GM23248 (cell line): ENCODE results near the gene FAM193A. TPM values are rescaled to one million over a fixed set of nuclear protein-coding genes. Genes with fewer than 3 reads are reported as not detected.
A peak's percentile ranks its signal among the peaks of the same experiment; 100 is the strongest.

Source experiments
- DNase-seq: peaks from one replicate; pipeline ENCODE4 v3.0.0-alpha.2; 2015
- H2AFZ ChIP-seq: fragments of 200-600 bp; sonication (generic); 2 replicates; pipeline ENCODE4 v1.6.1; 2016; ENCODE audit warnings: antibody characterized with exemption
- H3F3A ChIP-seq: fragments of 200-600 bp; sonication (generic); 2 replicates; pipeline ENCODE4 v1.6.1; 2016; ENCODE audit warnings: mild to moderate bottlenecking, antibody characterized with exemption, mixed run types; ENCODE audit not compliant: insufficient read depth
- H3K27ac ChIP-seq: fragments of 200-600 bp; sonication (generic); 2 replicates; pipeline ENCODE4 v1.5.1; 2016; ENCODE audit warnings: mild to moderate bottlenecking
- H3K27me3 ChIP-seq: fragments of 200-600 bp; sonication (generic); replicated peaks from 2 replicates; pipeline ENCODE4 v1.6.1; 2016; ENCODE audit warnings: mild to moderate bottlenecking; ENCODE audit not compliant: insufficient read depth
- H3K36me3 ChIP-seq: fragments of 200-600 bp; sonication (generic); 2 replicates; pipeline ENCODE4 v1.6.1; 2016; ENCODE audit warnings: low read depth, mild to moderate bottlenecking
- H3K4me1 ChIP-seq: fragments of 200-600 bp; sonication (generic); 2 replicates; pipeline ENCODE4 v1.6.1; 2016; ENCODE audit warnings: mild to moderate bottlenecking; ENCODE audit not compliant: insufficient read depth
- H3K4me2 ChIP-seq: fragments of 200-600 bp; sonication (generic); one replicate; pipeline ENCODE4 v1.6.1; 2016; ENCODE audit warnings: mild to moderate bottlenecking; ENCODE audit not compliant: unreplicated experiment
- H3K4me3 ChIP-seq: fragments of 200-600 bp; sonication (generic); 2 replicates; pipeline ENCODE4 v1.5.1; 2016; ENCODE audit warnings: mild to moderate bottlenecking
- H3K79me2 ChIP-seq: fragments of 200-600 bp; sonication (generic); 2 replicates; pipeline ENCODE4 v1.6.1; 2016; ENCODE audit warnings: mild to moderate bottlenecking; ENCODE audit not compliant: insufficient read depth
- H3K9ac ChIP-seq: fragments of 200-600 bp; sonication (generic); 2 replicates; pipeline ENCODE4 v1.6.1; 2016; ENCODE audit warnings: mild to moderate bottlenecking
- H3K9me2 ChIP-seq: fragments of 200-600 bp; sonication (generic); 2 replicates; pipeline ENCODE4 v1.6.1; 2016; ENCODE audit warnings: mixed run types, mild to moderate bottlenecking, moderate library complexity; ENCODE audit not compliant: insufficient read depth
- H3K9me3 ChIP-seq: fragments of 200-600 bp; sonication (generic); one replicate; pipeline ENCODE4 v1.6.1; 2017; ENCODE audit warnings: low read depth
- H4K20me1 ChIP-seq: fragments of 200-600 bp; sonication (generic); 2 replicates; pipeline ENCODE4 v1.6.0; 2016; ENCODE audit not compliant: insufficient read depth
- EZH2 ChIP-seq: fragments of 200-600 bp; sonication (generic); IDR thresholded peaks from 2 replicates; pipeline ENCODE4 v1.6.1; 2018; ENCODE audit warnings: antibody characterized with exemption, mild to moderate bottlenecking; ENCODE audit not compliant: insufficient read depth, poor library complexity, severe bottlenecking
- EZH2phosphoT487 ChIP-seq: fragments of 200-600 bp; sonication (generic); IDR thresholded peaks from 2 replicates; pipeline ENCODE4 v1.6.1; 2018; ENCODE audit warnings: antibody characterized with exemption, moderate library complexity, mild to moderate bottlenecking, low read depth; ENCODE audit not compliant: insufficient read depth
- WGBS, 2 experiments: methylation state at CpG; one replicate each; pipeline ENCODE4 v1.1.6; 2015 to 2017; ENCODE audit warnings: low lambda C conversion rate in 2 of 2, low coverage in 1 of 2; ENCODE audit errors: missing lambda C conversion rate in 2 of 2; 5-methylcytosine and 5-hydroxymethylcytosine counted together
- in situ Hi-C: fragments of 300-500 bp; cut with MboI; formaldehyde crosslinking; loops from 2 replicates; pipeline ENCODE4 v1.15.0; 2020
- polyA plus RNA-seq: library from polyadenylated mRNA; unstranded; fragments of >200 nt; fragmentation: Nextera tagmentation; extraction: Ambion mirVana; gene quantifications from 2 replicates; pipeline ENCODE4 v1.2.1, GENCODE V29; 2016
- total RNA-seq: library from RNA; depleted of rRNA; stranded (reverse); fragments of >200 nt; shearing (Covaris generic); gene quantifications from 2 replicates; pipeline ENCODE4 v1.2.3, GENCODE V29; 2014; rRNA removed

Gene FAM193A, protein sequence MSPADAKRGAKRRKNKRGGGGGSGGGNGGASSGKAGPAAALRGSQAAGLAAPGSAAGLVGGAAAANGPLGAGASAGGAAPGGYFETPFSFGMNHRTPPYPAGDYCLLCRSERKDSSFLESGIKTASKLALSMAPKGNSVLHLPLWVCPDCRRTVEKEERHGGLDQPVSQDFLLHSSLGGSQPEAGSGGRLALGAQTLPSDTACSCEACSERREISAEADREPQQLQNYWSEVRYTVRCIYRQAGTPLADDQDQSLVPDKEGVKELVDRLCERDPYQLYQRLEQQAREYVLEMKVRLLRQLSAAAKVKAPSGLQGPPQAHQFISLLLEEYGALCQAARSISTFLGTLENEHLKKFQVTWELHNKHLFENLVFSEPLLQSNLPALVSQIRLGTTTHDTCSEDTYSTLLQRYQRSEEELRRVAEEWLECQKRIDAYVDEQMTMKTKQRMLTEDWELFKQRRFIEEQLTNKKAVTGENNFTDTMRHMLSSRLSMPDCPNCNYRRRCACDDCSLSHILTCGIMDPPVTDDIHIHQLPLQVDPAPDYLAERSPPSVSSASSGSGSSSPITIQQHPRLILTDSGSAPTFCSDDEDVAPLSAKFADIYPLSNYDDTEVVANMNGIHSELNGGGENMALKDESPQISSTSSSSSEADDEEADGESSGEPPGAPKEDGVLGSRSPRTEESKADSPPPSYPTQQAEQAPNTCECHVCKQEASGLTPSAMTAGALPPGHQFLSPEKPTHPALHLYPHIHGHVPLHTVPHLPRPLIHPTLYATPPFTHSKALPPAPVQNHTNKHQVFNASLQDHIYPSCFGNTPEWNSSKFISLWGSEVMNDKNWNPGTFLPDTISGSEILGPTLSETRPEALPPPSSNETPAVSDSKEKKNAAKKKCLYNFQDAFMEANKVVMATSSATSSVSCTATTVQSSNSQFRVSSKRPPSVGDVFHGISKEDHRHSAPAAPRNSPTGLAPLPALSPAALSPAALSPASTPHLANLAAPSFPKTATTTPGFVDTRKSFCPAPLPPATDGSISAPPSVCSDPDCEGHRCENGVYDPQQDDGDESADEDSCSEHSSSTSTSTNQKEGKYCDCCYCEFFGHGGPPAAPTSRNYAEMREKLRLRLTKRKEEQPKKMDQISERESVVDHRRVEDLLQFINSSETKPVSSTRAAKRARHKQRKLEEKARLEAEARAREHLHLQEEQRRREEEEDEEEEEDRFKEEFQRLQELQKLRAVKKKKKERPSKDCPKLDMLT (N-terminal part only)
- total RNA-seq (19.0 TPM in 2 replicates), polyA plus RNA-seq (3.8 and 5.0 TPM in 2 replicates)

DNA sequence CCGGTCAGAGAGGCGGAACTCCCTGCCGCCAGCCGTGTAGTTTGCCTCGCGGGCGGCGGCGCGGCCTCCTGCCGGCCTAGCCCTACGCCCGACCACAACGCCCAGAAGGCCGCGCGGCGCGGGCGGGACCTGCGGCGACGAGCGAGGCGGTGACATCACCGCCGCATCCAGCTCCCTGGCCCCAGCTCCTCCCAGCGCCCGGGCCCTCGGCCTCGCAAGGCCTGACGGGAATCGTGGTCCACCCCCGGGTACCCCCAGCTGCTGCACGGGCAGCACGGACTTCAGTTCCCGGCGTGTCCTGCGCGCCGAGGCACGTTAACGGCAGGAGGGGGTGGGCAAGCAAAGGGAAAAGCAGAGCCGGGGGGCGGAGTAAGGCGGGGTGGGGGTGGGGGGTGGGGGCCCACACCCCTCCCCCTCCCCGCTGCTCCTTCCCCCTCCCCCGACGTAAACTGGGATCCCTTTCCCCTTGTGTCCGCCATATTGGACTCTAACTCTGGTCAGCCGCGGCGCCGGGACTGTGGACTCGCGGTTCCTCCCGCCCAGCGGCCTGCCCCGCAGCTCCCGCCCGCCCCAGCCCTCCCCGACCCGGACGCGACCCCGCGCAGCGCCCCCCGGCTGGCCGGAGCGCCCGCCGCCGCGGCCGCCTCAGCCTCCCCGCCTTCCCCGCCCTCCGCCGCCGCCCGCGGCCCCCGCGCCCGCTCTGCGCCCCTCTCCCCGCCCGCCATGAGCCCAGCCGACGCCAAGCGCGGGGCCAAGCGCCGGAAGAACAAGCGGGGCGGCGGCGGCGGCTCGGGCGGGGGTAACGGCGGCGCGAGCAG lies at the start of gene FAM193A:
Gene FAM193A, plus strand, starts transcription at position 455 of the 818 bp plus-strand sequence. Its CDS starts 269 bp downstream, at position 724.
- WGBS, 2 experiments, result 0 to 1% methylated on average over 27 to 86 of the region's 106 CpGs
- H4K20me1 ChIP-seq, result peaks cover 3% of the 10 kb centered on the region; the same call in 1 of the 2 replicates
- H3K27me3 ChIP-seq, result no peaks in the 10 kb centered on the region
- peak within 1 kb of the TSS; percentile 82 for H3K4me2 ChIP-seq
- peaks cover 12% of the 10 kb centered on the region; the same call in 1 of the 2 replicates for H3K4me1 ChIP-seq
- H3K36me3 ChIP-seq, result no peaks in the 10 kb centered on the region
- H3F3A ChIP-seq, result peaks cover 7% of the 10 kb centered on the region; the same call in 1 of the 2 replicates
- H3K9me2 ChIP-seq, result no peaks in the 10 kb centered on the region
- peak within 1 kb of the TSS; percentile 80 for H3K27ac ChIP-seq
- H3K9me3 ChIP-seq, result no peaks in the 10 kb centered on the region
- peak within 1 kb of the TSS; percentile 77 for H3K4me3 ChIP-seq
- peak within 1 kb of the TSS; percentile 95 for H3K9ac ChIP-seq
- no peak for TF ChIP-seq EZH2phosphoT487
- TF ChIP-seq EZH2, result no peak
- H2AFZ ChIP-seq, result peak within 1 kb of the TSS; percentile 76
- in situ Hi-C loops, result no loop called here
- DNase-seq, result peak; percentile 100
- peaks cover 53% of the 10 kb centered on the region for H3K79me2 ChIP-seq

DNA sequence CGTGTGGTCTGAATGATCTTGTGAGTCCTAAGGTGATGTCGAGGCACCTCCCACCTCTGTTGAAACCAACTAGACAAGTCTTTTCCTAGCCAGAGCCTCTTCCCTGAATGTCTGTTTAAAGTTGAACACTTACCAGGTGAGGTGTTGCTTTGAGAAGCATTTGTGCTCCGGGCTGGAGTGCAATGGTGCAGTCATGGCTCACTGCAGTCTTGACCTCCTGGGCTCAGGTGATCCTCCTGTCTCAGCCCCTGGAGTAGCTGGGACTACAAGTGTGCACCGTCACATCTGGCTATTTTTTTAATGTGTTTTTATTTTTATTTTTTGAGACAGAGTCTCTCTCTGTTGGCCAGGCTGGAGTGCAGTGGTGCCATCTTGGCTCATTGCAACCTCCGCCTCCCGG lies 49.5 kb upstream of the FAM193A start:
- peaks cover 49% of the 10 kb centered on the region for H3K4me1 ChIP-seq
- peaks cover 44% of the 10 kb centered on the region for H3F3A ChIP-seq
- H3K27me3 ChIP-seq, result no peaks in the 10 kb centered on the region
- no peak overlapping the region for H3K27ac ChIP-seq
- 84 to 86% methylated on average over 6 of the region's 6 CpGs for WGBS, 2 experiments
- no peaks in the 10 kb centered on the region for H3K9me2 ChIP-seq
- H3K36me3 ChIP-seq, result peaks cover 6% of the 10 kb centered on the region; the same call in 1 of the 2 replicates
- H4K20me1 ChIP-seq, result peaks cover 28% of the 10 kb centered on the region
- H3K9ac ChIP-seq, result no peak overlapping the region
- peaks cover 100% of the 10 kb centered on the region for H3K79me2 ChIP-seq
- TF ChIP-seq EZH2phosphoT487, result no peak
- TF ChIP-seq EZH2, result no peak
- no peak overlapping the region for H3K4me2 ChIP-seq
- H3K4me3 ChIP-seq, result no peak overlapping the region
- H3K9me3 ChIP-seq, result no peaks in the 10 kb centered on the region
- no peak for DNase-seq
- no peak overlapping the region for H2AFZ ChIP-seq
- in situ Hi-C loops, result no loop called here

DNA sequence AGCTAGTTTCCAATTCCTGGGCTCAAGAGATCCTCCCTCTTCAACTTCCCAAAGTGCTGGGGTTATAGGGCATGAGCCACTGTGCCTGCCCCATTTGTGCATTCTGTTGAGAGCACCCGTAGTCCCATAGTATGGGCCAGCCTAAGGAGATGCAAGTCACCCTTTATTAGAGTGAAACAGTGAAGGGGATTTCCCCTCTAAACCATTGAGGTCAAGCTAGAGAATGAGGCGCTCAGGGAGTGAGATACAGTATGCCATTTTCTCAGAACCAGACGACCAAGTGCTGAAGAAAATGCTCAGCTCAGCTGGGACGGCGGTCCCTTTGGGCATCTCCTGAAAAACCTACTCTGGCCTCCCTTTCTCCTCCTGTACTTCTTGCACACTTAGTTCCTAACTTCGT lies 48.8 kb upstream of the FAM193A start:
- H3K9me2 ChIP-seq, result no peaks in the 10 kb centered on the region
- in situ Hi-C loops, result no loop called here
- H3K27ac ChIP-seq, result no peak overlapping the region
- peaks cover 100% of the 10 kb centered on the region for H3K79me2 ChIP-seq
- TF ChIP-seq EZH2, result no peak
- no peak for TF ChIP-seq EZH2phosphoT487
- peaks cover 43% of the 10 kb centered on the region for H3F3A ChIP-seq
- WGBS, 2 experiments, result 91 to 92% methylated on average over 6 of the region's 6 CpGs
- no peak overlapping the region for H3K4me3 ChIP-seq
- no peak for DNase-seq
- H4K20me1 ChIP-seq, result peaks cover 22% of the 10 kb centered on the region
- peaks cover 12% of the 10 kb centered on the region for H3K36me3 ChIP-seq
- no peaks in the 10 kb centered on the region for H3K9me3 ChIP-seq
- H2AFZ ChIP-seq, result no peak overlapping the region
- no peak overlapping the region for H3K9ac ChIP-seq
- no peak overlapping the region for H3K4me2 ChIP-seq
- H3K27me3 ChIP-seq, result no peaks in the 10 kb centered on the region
- peaks cover 48% of the 10 kb centered on the region for H3K4me1 ChIP-seq
